Activated CD4-positive, alpha-beta T cell treated with anti-CD3 and anti-CD28 coated beads, Interleukin-2, Interleukin-6, amounts not matched to agents 100 ng/mL and 50 ng/mL, durations not matched to agents 16 hours and 8 hours (primary cell): ENCODE results near the gene FGF12.

Source experiments
- DNase-seq: peaks from one replicate; pipeline ENCODE4 v3.0.0-alpha.2; 2020

The FGF12 gene

DNA sequence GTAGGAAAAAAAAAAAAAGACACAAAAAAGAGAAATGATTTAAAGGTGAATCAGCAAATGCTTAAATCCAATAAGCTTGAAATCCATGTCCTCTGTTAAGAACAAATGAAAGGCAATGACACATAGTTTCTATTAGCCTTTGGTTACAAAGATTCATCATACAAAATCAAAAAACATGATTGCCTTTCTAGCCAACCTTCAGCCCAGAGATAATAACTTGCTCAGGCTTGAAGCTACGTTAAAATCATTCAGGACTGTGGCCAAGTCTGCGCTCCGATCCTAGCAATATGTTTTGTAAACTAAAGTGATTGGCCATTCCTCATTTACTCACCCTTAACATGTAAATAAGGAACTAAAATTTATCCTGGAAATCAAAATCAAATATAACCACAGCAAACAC lies 556.7 kb downstream of the FGF12 start:
- no peak for DNase-seq

DNA sequence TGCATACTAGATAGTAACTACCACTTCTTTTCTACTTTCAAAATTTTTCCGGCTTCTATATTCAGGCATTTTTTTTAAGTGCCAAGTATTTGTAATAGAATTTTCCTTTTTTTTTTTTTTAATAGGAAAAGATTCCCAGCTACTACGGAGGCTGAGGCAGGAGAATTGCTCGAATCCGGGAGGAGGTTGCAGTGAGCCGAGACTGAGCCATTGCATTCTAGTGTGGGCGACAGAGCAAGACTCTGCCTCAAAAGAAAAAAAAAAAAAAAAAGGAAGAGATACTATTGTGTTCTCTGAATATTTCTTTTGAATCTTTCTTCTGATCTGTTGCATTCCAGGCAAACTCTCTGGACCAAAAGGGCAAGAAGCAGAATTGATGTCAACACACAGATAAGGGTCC lies 557.3 kb downstream of the FGF12 start:
- DNase-seq: no peak

DNA sequence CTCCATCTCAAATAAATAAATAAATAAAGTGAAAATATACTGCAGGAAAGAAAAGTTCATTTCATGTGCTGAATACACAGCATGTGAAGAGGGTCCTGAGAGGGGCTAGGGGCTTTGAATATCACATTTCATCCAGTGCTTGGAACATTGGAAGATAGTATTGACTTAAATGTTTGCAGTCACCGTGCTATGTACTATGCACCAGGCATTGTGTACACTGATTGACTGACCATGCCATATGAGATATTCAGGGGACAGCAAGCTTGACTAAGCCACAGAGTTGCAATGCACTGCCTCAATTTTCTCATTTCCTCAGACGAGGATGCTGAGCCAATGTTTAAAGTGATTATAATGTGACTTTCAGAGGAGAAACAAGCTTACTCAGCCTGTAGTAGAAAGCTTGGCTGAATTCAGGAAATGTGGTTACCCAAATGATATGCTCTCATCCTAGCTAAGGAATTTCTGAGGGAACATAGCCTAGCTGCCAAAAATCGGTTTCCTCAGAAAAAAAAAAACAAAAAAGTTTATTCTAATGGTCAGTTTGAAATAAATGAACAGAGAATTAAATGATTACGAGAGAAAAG lies 557.9 kb downstream of the FGF12 start:
- DNase-seq: no peak

DNA sequence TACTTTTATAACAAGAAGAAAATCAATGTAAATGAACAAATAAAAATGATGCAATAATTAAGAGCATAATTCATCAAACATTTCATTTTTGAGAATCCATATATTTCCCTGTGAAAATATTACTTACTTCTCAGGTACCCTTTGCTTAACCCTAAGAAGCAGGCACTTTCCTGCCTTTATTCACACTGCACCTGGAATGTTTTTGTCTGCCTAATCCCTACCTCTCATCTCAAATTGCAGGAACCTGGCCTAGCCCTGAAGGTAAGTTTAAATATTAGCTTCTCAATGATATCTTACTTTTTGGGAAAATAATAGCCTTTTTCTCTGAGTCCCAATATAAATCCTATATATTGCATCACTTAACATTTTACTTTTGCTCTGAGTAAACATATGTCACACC lies 559.1 kb downstream of the FGF12 start:
- DNase-seq: no peak

DNA sequence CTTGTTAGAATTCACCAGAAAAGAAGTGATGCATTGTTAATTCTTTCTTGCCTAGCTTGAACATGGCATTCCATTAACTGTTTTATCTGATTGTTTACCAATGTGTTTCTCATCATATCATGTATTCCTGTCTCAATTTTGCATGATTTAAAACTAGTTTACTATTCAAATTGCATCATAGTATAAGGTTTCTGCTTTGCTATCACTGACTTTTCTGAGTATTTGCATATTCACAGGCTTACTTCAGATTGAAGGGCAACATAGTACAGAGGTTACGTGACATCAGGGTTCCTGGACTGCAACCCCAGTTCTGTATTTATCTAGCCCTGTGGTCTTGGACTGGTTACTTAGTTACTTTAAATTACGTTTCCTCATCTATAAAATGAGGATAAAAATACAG lies 561.8 kb downstream of the FGF12 start:
- DNase-seq: no peak

DNA sequence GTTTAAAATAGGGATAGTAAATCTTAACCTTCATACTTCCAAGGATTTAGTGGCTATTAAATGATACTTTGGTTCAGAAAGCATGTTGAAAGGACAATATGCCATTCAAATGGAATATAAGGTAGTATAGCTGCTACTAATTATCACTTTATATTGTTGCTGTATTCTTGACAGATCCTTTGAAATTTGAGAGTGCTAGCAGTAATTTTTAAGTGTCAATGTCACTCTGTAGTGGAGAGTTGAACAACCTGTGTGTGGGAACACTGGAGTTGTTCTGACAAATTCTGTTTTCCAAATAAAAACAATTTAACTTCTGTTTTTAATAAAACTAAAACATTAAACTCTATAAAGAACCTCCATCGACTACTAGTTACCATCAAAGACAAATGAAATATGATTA lies 565.7 kb downstream of the FGF12 start:
- DNase-seq: no peak

DNA sequence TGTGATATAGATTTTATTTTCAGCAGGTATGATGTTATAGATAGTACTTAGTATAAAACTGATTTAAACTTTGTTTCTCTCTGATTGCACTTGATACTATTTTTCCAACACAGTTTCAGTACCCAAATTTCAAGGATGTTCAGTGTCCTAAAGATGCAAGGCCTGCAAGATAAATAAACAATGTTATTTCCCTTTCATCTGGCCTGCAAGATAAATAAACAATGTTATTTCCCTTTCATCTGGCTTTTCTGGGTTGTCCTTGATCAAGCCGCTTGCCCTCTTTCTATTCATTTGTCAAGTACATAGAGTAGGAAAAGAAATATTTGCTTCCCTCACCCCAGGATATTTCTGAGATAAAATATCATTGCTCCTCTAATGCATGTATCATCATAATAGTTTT lies 571.0 kb downstream of the FGF12 start:
- no peak for DNase-seq

DNA sequence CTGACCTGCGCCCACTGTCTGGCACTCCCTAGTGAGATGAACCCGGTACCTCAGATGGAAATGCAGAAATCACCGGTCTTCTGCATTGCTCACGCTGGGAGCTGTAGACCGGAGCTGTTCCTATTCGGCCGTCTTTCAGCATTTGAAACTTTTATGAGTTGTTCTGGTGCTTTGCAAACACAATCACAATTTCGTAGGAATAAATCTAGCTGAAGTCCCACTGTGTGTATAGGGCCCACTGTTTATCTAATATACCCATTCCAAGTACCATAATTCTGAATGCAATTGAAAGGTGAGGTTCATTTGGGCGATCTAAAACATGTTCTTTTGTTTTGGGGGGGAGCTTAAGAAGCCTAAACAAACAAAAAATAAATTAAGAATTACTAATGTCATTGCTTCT lies 572.1 kb downstream of the FGF12 start:
- no peak for DNase-seq

DNA sequence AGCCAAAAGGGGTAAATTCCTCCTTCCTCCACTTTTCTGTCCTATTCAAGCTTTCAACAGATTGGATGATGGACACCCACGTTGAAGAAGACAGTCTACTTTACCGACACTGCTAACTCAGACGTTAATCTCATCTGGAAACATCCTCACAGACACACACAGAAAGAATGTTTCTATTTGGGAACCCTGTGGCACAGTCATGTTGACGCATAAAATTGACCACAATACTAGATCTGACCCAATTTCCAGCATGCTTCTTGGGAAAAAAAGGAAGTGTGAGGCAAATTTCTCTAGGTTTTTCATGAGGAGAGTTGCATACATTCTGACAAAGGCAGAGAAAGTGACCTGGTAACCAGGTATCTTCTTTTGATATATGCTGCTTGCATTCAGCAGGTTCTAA lies 594.1 kb downstream of the FGF12 start:
- no peak for DNase-seq

DNA sequence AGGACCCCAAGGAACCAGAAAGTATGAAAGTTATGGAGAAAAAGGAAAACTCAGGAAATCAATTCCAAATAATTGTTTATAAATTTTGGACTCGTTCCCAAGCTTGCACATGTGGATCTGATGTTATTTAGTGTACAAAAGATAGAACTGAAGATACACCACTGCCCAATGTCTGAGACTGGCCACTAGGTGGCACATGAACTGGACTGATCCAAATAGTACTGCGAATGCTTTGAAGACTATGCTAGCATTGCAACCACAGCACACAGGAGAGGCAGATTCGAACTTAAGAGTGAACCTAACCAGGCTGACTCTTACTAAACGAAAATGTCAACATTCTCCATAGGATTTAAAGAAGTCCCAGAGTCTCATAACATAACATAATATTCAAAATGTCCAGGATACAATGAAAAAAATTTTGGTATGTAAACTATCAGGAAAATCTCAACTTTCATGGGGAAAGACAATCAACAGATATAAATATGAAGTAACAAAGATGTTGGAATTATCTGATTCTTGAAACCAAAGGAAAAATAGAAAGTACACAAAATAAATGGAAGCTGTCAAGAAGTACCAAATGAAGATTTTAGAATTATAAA lies 596.7 kb downstream of the FGF12 start:
- peak; percentile 44 for DNase-seq

DNA sequence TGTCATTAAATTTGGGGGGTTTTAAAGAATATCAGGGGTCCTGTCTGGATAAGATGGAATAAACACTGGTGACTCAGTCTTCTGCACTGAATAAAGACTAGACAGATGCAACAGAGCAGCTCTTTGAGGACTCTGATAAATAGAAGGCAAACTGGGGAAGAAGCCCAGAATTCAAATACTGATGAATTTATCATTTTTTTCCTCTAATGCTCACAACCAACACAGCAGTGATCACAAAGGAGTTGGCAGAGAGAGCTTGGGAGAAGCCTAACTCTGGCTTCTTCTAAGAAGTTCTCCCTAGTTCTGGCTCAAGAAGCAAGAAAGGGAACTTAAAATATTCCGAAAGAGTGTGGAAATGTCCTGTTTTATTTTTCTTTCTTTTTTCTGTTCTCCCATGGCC lies 597.8 kb downstream of the FGF12 start:
- no peak for DNase-seq

DNA sequence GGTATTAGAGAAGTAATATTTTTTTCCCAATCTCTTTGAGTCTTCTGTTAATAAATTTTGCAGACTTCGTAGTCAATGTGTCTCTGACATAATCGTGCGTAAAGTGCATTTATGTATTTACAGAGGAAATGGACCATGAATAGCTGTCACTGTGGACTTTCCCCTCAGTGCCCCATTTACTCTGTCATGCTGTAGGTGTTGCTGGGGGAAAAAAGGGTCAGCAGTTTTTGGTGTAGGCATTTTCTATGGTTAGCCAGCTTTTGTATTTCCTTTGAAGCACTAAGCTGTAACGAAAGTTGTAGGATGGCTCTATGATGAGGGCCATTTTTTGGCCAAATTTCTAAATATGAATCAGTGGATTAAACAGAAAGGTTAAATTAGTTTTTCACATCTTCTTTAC lies 598.4 kb downstream of the FGF12 start:
- DNase-seq: no peak

DNA sequence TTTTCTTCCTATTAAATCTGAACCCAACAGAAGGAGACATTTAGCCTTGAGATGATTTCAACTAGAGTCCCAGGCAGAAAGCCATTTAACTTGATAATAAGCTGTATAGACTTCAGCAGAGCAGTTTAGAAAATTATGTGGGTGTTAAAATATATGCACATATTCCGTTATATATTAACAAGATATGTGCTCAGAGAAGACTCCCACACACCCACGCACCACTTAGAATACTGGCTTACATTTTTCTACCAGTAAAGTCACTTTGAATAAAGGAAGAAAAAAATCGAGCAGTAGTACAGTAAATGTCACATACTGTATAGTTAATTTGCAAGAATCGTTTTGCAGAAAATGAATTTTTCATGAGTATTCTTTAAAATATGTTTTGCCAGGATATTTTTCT lies 599.3 kb downstream of the FGF12 start:
- DNase-seq: no peak

DNA sequence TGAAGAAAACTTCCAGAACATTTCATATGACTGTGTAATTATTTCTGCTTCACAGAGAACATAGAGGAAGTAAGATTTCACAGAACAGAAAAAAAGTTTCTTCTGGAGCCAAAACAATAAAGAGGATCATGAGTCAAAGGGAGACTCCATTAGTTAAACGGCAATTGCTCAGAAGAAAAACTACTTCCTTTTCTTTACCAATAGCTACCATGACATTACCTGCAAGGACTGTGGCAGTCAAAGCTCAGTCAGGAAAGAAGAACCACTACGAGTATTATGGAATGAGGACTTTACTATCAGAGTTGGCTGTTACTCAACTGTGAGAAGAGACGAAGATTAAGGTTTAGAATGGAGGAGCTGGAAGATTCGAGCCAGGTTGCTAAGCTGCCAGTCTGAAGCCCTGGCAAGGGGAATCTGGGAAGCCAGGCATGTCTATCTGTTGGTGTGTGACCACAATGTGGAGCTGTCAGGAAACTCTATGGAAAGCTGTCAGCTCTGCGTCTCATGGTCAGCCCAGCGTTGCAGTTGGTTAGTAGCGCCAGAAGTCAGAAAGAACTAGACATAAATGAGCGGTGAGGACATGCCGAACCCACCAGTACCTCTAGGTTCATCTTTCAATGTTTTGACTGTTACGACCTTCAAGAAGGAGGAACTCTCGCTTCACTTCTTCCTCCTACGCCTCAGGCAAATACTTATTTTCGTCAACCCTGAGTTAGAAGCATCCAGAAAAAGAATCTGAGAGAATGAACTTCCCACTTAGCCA lies 604.3 kb downstream of the FGF12 start:
- DNase-seq: no peak

DNA sequence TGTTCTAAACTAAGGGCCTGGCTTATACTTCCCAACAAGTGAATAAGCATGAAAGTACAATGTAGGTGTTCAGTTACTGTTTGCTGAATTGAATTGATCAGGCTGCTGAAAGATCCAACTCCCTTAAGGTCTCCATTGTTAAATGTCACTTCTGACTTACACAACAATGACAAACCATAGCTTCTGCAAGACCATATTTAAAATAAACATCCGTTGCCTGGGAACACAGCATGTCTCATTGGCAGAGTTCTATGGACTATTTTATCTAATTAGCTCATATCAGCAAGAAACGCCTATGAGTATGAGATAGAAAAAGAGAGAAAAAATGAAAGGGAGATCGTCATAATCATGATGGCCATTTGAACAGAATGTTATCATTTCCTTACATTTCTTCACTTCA lies 605.4 kb downstream of the FGF12 start:
- no peak for DNase-seq

DNA sequence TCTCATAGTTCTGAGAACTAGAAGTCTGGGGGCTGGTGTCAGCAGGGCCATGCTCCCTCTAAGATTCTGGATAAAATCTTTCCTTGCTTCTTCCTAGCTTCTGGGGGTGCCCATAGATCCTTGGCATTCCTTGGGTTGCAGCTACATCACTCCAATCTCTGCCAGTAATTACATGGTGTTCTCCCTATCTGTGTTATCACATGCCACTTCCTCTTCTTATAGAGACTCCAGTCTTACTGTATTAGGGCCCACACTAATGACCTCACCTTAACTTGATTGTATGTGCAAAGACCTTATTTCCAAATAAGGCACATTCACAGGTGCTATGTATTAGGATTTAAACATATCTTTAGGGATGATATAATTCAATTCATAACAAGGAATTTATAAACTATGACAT lies 618.5 kb downstream of the FGF12 start:
- DNase-seq: no peak

DNA sequence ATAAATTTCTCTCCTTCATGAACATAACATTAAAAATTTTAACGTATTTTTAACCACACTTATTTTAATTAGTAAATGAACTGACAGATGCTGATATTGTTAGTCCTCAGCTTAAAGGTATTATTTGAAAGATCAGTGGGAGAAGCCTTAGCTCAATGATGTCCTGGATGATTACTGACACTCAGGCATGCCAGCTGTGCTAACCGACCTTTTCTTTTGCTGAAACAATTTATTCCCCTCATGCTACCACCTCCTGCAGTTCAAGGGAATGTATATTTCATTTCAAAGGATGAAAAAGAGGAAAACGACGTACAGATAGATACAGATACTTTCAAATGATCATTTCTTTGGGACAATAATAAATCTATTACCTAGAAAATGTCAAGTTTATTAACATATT lies 620.8 kb downstream of the FGF12 start:
- DNase-seq: no peak

DNA sequence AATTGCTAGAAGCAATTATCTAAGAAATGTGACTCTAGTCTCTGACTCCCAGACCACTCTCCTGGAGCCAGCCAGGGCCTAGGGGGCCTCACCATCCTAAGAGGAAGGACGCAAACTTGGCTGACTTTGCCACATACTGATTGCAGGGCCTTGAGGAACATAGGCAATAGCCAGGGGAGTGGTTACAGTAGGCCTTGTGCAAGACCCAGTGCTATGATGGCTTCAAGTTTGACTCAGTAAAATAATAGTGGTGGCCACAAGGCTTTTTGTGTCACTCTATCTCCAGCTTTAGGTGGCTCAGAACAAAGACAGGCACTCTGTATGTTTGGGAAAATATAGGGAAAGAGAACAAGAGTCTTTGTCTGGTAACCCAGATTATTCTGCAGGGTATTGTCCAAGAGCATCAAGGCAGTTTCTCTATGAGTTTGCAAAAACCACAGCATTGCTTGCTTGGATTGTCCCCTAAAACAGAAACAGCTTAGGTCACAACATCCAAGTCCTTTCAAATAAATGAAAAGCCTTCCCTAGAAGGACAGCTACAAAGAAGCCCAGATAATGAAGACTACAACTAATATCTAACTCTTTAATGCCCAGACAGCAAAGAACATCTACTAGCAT lies 634.8 kb downstream of the FGF12 start:
- DNase-seq: no peak

DNA sequence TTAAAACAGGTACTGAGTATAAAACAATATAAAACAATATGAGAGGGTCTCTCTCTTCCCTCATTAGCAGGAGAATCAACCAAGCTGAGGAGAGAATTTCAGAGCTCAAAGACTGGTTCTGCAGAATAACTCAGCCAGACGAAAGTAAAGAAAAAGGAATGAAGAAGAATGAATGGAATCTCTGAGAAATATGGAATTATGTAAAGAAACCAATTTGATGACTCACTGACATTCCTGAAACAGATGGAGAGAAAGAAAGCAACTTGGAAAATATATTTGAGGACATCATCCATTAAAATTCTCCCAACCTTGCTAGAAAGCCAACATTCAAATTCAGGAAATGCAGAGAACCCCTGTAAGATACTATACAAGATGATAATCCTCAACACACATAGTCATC lies 635.5 kb downstream of the FGF12 start:
- no peak for DNase-seq

DNA sequence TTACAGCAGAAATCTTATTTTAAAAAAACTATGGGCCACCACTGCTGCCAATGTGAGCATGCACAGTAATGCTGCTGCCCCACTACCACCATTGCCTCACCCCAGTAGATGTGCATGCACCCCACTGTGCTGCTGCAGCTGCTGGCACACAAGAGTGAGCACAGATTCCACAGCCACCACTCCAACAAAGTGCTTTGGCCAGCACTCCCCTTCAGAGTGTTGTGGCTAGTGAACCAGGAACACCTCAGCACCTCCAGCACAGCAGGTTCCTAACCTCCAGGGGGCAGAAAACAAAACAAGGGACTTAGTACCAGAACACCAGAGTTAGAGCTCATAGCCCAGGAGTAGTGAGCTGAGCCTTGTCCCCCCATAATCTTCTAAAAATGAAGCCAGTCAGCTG lies 636.8 kb downstream of the FGF12 start:
- DNase-seq: no peak
